DMS53 (cell line): ENCODE results near the gene IRX3.

ENCODE experiments used
- DNase-seq: peaks from one replicate; lab custom pipeline; 2025; lab: John Stamatoyannopoulos, UW

IRX3 gene

GRCh38 chr16:54290833-54291655 is 4.5 kb upstream of the IRX3 start:
- no peak for DNase-seq

GRCh38 chr16:54289945-54290832 is 3.6 kb upstream of the IRX3 start:
- no peak for DNase-seq

- no peak for DNase-seq
Observed at GRCh38 chr16:54289242-54289944, 2.8 kb upstream of the IRX3 start.

- no peak for DNase-seq
Observed at GRCh38 chr16:54288835-54289241, 2.3 kb upstream of the IRX3 start.

- DNase-seq = no peak
Observed at GRCh38 chr16:54288030-54288834, 1.6 kb upstream of the IRX3 start.

GRCh38 chr16:54287131-54288029 is 793 bp upstream of the IRX3 start:
- DNase-seq = no peak

- DNase-seq = peak; percentile 66
Observed at GRCh38 chr16:54286090-54286365, 559 bp downstream of the IRX3 start.

GRCh38 chr16:54285414-54286089 is 1.0 kb downstream of the IRX3 start:
- peak; percentile 69 for DNase-seq

- peak; percentile 59 for DNase-seq
Observed at GRCh38 chr16:54284931-54285413, 1.6 kb downstream of the IRX3 start.

- peak; percentile 74 for DNase-seq
Observed at GRCh38 chr16:54284319-54284930, 2.2 kb downstream of the IRX3 start.

GRCh38 chr16:54283725-54284318 is 2.8 kb downstream of the IRX3 start:
- DNase-seq = peak; percentile 61

- peak; percentile 28 for DNase-seq
Observed at GRCh38 chr16:54282928-54283724, 3.5 kb downstream of the IRX3 start.

- peak; percentile 73 for DNase-seq
Observed at GRCh38 chr16:54282202-54282927, 4.2 kb downstream of the IRX3 start.

GRCh38 chr16:54281535-54282201 is 4.9 kb downstream of the IRX3 start:
- no peak for DNase-seq

GRCh38 chr16:54280751-54281150 is 5.8 kb downstream of the IRX3 start:
- peak; percentile 18 for DNase-seq

GRCh38 chr16:54277845-54278703 is 8.5 kb downstream of the IRX3 start:
- no peak for DNase-seq
